ENCODE data around the gene GNAQ.
"Not testable (repeated sequence)": the region's sequence is repeated elsewhere in the genome, so short reads cannot be mapped to it uniquely, and the experiment has no call there.

The GNAQ gene

DNA sequence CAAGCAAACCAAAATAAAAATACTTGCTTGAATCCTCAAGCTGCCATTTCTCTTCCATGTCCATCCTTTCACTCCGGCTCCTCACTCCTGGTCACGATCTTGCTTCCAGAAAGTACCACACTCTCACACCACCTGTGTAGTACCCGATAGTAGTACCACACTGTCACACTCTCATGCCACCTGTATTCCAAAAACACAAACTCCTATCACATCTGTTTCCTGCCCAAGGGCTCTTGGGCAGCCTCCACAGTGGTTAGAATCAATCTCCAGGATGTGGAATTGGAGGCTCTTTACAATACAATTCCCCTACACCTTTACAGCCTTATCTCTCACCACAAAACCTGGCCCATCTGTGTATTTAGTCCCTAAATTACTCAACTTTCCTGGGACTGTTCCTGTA is 130.6 kb downstream of the GNAQ start:
- no peak for DNase-seq

DNA sequence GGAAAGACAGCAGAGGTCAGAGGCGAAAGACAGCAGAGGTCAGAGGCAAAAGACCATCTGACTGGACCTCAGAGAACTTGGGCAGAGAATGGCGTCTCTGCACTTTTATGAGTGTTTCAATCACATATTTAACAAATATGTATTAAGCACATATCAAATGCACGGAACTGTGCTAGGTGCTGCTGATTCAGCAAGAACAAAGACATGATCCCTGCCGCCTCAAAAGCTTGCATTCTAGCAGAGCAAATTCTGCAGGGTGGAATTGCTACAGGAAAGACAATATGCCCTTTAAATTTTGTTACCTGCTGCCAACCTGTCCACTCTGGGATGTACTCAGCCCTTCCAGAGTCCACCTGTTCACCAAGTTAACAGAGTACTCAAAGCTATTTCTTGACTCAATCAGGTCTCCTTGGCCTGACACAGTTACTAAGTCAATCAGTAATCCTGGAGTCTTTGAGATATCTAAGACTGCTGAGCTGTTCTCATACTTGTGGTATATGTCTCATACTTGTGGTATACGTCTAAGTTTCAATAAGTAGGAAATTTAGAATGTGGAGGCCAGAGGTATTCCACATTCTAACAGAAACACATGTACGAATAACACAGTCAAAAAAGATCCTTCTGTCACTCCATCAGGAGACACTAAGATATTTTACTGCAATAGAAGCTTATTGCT is 131.8 kb downstream of the GNAQ start:
- DNase-seq = peak; percentile 87

DNA sequence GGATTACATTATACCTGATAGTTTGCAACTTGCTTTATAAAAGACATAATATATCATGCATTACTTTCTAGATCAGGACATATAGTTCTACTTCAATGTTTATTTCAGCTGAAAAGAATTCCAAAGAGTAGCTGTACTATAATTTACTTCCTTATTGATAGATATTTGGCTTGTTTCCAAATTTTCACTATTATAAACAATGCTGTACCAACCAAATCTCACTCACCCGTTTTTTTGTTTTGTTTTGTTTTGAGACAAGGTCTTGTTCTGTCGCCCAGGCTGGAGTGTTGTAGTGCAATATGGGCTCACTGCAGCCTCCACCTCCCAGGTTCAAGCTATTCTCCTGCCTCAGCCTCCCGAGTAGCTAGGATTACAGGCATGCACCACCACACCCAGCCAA is 132.7 kb downstream of the GNAQ start:
- DNase-seq = no peak

DNA sequence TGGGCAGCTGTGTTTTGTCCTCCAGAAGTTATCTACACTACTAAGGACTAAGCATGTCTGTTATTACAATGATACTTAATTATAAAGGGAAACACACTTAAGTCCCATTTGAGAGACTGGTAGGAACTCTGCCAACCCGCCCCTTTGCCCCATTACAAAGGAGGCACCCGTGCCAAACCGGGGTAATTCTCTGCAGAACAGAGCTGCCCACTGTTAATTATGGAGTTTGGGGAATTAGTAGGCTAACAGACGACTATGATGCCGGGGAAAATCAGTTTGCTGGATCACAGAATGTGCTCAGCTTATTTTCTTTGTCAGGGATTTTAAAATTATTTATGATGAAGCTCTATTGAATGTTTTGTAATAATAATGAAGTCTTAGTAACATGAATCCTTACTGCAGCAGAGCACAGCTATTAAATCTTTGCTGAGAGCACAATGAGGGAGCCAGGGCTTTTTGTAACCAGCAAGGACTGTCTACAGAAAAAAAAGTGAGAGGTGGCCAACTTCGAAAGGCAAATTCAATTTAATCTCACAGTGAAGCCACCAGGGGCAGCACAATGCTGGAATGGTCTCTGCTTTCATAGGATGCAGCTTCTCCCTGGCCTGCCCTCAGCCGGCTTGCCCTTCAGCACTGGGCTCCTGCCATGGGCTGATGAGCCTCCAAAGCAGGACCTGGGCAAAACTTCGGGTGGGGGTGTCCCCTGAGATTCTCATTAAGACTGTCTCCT is 134.5 kb downstream of the GNAQ start:
- DNase-seq = peak; percentile 37

DNA sequence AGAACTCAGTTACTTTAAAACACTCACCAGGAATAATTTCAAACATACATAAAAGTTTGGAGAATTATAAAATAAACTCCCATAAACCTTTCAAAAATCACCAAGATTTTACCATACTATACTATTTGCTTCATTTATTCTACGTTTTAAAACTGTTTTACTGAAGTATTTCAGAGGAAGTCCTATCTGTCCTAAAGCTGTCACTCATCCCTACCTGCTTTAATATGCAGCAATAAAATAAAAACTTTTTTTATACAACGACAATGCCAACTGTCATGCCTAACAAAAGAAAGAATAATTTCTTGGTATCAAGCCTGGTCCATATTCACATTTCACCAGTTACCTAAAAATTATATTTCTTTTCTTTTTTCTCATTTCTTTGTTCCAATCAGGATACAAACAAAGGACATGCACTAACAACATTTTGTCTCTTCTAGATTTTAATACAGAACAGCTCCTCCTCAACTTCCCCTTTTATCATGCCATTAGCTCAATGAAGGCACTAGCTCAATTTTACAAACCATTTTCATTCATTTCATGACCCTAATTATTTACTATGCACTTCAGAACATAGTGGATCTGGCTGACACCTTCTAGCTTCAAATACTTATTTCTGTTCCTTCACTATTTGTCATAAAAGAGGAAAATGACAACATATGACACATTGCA is 135.2 kb downstream of the GNAQ start:
- DNase-seq = no peak

DNA sequence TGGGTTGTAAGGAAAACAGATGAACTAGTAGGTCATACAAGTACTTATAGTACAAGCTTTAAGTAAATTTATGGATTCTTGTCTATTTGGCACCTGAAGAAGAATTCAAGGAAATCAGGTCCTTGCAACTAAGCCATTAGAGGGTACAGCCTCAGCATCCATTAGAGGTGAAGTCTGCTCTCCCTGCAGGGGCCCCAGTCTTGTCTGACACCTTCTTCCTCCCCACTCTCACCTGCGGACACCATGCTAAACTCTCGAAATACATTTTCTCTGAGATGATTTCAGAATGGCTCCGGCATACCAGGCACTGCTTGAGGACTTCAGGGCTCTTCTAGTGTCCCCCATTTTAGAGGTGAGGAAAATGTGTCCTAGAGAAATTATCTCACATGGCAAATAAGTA is 137.9 kb downstream of the GNAQ start:
- DNase-seq = no peak

DNA sequence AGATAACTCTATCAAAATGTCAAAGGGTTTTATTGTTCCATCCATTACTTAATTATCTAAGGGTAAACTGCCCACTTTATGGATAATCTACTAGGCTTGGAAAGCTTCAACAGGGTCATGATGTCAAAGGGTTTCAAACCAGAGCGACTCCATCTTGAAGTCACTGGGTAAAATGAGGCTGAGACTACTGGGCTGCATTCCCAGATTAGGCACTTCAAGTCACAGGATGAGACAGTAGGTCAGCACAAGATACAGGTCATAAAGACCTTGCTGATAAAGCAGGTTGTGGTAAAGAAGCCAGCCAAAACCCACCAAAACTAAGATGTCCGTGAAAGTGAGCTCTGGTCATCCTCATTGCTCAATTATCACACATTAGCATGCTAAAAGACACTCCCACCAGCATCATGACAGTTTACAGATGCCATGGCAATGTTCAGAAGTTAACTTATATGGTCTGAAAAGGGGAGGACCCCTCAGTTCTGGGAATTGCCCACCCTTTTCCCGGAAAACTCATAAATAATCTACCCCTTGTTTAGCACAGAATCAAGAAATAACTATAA is 138.6 kb downstream of the GNAQ start:
- no peak for DNase-seq

DNA sequence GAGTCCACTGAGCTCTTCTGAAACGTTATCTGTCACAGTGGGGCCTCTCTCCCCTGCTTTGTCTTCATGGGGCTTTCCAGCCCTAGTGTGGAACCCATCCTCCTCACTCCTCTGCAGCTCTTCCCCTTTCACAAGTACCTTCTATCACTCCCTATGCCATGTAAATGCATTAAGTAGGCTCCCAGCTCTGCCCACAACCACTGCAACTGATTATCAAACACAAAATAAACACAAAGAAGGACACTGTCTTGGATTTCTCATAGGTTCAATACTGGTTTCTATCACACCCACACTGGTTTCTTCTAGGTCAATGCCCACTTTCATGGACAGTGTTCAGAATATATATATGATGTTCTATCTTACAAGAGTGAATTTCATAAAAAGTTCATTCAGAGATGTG is 139.4 kb downstream of the GNAQ start:
- DNase-seq = no peak

DNA sequence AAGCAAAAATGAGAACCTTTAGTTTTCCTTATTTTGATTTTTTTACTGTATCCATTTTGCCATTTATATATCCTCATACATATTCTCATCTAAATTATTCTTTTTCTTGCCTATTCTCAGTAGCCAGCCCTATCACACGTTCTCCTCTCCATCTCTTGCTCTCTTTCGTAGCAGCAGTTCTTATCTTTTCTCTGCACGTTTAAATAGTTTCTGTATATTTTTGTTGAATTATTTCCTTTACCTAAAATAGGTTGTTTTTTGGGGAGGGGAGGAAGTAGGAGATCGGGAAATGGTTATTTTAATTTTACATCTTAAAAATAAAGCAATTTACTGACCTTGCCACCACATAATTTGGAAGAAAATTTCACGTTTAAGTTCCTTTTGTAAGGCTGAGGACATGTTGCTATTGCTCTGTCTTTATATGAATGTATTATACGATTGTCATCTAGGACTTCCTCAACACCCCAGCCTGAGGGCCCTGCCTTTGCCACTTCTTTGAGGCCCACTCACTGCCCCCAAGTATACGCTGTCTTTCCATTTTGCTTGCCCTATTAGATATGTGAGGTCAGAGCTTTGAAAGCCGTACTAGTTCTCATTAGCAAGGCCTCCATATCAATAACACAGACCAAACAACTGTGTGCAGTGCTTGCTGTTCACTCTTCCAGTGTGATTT is 140.3 kb downstream of the GNAQ start:
- no peak for DNase-seq

DNA sequence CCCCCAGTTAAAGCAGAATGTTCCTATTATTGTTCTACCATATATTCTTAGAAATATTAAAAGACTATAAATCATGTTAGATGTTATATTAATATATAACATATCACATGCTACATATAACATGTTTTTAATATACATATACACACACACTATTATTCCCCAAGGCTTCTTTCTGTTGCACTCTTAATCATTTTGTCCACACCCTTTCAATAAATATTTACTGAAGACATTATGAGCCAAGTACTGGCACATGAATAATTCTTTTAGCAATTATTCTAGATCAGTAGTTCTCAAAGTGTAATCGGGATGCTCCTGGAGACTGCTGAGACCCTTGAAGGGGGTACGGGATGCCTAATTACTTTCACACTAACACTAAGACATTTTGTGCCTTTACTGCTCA is 143.9 kb downstream of the GNAQ start:
- DNase-seq = no peak

DNA sequence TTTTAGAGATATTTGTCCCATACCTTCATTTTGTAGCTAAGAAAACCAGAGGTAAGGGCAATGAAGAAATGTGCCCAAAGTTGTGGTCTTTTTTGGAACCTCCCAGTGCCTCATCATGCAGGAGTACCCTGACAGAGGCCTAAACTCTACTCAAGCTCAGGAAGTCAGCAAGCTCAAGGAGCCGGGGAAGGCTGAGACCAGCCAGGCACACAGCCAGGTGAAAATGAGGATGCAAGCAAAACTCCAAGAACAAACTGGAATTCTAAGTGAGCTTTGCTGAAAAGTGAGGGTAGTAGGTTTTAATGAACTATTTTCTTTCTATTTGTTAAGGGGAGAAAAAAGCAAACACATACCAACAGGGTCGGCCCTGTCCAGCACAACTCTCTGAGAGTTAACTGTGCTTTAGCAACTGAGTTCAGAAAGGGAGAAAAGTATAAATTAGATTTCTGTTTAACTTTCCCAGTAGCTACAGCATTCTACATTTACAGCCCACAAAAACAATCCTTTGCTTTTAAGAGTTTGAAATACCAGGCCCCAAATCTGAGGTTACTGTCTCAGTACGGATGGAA is 146.4 kb downstream of the GNAQ start:
- DNase-seq = no peak

DNA sequence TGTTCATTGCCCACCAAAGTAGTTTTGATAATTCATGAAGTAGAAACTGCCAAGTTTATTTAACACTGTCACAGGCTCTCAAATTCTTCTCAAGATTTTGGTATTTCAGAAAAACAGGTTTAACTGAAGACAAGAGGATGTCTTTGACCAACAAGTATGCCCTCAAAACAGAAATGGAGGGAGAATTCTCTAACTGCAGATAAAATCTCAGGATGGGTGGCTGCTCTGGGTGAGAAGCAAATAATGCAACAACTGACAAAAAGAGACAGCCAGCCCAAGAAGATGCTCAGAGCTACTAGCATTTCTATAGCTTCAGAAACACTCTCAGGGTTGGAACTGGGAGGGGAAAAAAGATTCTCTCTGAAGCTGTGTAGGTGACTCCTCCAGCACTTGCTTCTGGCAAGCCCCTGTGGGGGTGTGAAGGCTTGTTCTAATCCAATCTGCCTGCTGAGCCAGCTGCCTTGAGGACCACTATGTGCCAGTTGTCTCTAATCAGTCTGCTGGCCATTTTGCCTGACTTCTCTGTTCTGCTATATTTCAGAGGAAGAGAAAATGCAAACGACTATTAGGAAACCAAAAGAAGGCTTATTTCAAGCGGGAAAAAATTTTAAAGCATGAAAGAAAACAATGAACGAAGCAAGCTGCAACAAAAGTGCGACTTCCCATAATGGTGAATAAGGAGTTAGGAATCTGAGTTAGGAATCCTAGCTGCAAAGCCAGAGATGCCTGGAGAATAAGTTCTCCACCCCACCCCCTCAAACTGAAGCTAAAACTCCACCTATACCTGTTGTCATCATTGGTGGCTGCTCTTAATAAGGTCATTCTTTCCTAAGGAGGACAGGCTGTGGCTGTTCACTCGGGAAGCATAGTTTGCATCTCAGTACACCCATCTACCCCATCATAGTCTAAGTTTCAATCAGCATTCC is 147.5 kb downstream of the GNAQ start:
- DNase-seq = peak; percentile 81

DNA sequence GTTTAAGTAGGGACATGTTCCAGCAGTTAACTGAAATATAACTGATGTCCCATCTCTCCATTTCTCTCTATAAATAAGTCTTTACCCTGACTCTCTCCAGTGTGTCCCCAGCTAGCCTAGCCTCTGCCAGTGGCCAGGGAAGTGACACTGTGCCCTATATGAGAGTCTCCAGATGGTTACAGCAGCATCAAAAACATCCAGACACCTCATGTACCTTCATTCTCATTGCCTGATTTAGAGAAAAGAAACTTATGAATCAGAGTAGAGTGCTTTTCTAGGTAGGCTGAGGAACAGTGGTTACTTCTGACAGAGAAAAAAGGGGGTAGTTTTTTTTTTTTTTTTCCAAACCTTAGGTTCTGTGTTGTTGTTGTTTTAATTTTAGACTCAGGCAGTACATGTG is 148.5 kb downstream of the GNAQ start:
- DNase-seq = no peak

DNA sequence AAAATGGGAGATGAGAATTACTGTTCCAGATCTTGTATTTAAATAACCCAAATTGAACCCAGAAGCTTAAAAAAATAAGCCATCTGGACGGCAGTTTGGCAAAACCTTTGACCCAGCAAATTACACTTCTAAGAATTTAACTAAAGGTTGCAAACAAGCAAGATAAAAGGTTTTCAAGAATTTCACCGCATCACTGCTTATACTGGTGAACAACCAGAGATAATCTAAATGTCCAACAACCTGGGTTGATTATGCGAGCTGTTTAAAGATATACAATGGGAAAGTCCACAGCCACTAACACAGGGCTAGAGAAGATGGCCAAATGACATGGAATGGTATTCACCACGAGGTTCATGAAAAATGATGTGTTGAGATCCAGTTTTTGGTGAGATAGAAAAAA is 149.3 kb downstream of the GNAQ start:
- no peak for DNase-seq

DNA sequence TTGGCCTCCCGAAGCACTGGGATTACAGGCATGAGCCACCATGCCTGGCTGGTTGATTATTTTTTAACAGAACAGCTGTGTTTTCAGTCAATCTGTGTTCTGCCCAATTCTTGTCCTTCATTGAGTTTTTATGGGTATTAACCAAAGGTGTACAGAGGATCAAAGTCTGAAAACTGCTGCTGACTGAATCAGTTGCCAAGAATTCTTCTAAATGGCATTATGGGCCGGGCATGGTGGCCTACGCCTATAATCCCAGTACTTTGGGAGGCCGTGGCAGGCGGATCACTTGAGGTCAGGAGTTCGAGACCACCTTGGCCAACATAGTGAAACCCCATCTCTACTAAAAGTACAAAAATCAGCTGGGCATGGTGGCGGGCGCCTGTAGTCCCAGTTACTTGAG is 150.0 kb downstream of the GNAQ start:
- DNase-seq = not testable (repeated sequence)

DNA sequence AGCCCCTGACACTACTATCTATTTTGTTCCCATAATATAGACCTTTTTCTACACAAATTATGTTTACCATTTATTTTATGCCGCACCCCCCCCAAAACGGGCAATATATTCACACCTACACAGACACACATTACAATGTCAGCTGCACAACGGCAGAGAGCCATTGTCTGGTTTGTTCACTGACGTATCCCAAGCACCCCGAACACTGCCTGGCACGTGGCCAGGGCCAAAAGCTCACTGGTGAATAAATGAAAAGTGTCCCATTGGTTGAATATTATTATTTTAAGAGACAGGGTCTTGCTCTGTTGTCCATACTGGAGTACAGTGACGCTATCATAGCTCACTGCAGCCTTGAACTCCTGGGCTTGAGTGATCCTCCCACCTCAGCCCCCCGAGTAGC is 150.5 kb downstream of the GNAQ start:
- DNase-seq = no peak

DNA sequence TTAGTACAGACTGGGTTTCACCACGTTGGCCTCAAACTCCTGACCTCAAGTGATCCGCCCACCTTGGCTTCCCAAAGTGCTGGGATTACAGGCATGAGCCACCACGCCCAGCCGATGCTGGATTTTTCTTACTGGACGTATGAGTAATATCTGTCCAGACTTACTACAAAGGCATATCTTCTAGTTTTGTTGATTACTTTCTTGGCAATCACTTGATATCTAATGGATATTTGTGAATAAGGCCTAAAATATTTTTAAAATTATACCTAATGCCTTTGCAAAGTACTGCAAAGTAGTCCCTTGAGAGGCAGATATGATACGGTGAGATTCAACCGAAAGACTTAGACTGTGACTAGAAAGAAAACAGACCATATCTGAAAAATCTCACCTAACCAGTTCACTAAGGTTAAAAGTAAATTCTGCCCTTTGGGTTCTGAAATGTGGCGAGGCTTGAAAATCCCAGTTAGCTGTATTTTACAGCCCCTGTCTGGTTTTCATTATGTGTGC is 152.1 kb downstream of the GNAQ start:
- DNase-seq = peak; percentile 19

DNA sequence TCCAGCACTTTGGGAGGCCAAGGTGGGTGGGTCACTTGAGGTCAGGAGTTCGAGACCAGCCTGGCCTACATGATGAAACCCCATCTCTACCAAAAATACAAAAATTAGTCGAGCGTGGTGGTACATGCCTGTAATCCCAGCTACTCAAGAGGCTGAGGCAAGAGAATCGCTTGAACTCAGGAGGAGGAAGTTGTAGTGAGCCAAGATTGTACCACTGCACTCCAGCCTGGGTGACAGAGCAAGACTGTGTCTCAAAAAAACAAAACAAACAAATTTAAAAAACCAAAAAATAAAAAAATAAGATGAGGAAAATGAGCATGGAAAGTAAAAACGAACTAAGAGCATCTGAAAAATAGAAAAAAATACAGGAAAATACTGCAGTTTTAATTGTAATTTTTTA is 152.8 kb downstream of the GNAQ start:
- not testable (repeated sequence) for DNase-seq

DNA sequence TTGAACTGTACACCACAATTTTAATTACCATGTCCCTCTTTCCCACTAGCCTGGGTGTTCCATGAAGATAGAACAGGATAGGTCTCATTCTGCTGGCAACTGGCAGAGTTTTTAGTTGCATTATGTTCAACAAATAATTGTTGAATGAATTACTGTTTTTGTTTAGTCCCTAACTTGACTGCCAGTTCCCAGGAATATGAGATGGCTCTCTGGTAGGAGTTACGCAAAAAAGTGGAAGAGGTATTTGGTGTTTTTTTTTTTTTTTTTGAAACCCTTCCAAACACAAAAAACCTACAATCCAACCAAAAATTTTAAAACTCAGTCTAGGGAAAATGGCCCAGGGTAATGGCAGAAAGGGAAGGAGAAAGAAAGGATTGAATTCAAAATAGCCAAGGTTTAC is 153.6 kb downstream of the GNAQ start:
- DNase-seq = no peak

DNA sequence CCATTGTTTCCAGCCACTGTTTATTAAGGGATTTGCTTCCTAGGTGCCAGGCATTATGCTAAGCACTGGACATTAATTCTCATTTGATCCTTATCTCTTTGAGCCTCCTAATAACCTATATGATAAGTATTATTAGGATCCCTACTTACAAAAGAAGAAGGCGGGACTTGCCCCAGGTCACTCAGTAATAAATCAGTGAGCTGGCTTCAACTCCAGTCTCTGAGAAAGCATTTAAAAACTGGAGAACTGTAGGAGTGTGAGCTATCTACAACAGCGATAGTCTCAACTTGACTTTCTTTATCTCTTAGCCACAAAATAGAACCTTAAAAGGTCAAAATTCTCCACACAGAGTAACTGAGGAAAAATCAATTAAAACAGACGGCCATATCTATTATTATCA is 155.0 kb downstream of the GNAQ start:
- DNase-seq = no peak

DNA sequence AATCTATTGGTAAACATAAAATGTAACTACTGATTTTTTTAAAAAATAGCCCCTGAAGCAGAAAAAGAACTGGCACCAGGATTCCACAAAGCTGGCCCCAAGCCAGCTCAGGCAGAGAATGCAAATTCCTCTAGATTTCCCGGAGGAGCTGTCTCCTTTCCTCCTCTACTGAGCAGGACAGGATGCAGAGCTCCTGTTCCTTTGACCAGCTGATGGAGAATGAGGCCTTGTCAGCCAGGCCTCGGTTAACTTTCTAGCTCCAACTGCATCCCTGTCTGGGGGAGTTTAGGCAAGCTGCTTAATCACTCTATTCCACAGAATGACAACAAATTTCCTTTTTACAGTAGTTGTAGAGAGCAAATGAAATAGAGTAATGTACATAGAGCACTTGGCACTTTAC is 155.5 kb downstream of the GNAQ start:
- peak; percentile 63 for DNase-seq
